ENCODE measurements around the gene TSC2.
A peak's percentile ranks its signal among the peaks of the same experiment; 100 is the strongest.

The TSC2 gene

DNA sequence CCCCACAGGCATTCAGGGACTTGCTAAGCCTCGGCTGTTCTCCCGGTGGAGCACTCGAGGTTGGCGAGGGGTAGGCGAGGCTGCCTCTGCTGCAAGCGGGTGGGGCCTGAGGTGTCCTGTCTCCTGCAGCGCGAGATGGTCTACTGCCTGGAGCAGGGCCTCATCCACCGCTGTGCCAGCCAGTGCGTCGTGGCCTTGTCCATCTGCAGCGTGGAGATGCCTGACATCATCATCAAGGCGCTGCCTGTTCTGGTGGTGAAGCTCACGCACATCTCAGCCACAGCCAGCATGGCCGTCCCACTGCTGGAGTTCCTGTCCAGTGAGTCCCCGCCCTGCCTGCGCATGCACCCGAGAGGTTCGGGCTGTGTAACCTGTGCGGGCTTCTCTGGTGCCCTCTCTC lies 26.3 kb downstream of the TSC2 start:
- DNase-seq, result no peak

- DNase-seq, result no peak
These were observed 27.8 kb downstream of the TSC2 start for GRCh38 chr16:2075631-2076030.

DNA sequence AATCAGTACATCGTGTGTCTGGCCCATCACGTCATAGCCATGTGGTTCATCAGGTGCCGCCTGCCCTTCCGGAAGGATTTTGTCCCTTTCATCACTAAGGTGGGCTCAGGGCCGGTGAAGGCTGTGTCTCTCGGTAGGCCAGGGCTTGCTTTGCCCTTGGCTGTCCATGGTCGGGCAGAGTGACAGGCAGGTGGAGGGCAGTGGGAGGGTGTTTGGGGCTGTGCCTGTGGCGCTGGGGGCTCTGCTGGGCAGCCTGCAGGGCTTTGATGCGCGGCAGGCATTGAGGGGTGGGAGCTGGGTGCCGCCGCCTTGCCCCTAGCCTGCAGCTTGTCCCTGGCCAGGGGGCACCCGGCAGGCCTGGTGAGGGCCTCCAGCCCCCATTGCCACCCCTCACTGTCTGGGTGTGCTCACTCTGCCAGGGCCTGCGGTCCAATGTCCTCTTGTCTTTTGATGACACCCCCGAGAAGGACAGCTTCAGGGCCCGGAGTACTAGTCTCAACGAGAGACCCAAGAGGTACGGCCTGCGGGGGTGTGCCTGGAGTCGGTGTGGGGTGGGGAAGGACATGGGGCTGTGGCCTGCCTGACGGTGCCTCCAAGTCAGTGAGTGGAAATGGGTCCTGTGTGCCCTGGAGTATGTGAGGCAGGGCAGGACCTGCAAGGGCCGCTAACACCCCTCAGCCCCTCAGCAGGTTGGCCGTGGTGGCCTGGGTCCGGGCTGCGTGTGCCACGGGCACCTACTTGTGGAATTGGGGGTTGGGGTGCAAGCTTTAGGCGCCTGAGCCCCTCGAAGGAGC lies 28.5 kb downstream of the TSC2 start:
- DNase-seq, result no peak

DNA sequence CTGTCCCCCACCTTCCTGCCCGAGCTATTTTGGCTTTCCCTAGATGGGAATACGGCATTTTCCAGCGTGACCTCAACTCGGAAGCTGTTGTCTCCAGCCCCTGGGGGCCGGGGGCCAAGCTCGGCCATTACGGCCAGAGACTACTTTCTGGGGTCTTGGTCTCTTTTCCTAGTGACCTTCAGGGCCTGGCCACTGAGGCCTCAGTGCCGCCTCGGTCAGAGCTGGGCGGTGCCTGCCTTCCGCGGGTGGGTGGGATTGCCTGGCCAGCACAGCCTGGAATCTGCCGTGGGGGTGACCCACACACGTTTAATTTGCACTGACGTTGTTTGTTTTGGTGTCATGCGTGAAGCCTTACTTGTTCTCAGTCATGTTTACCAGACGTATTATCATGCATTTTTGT lies 29.2 kb downstream of the TSC2 start:
- DNase-seq, result no peak

DNA sequence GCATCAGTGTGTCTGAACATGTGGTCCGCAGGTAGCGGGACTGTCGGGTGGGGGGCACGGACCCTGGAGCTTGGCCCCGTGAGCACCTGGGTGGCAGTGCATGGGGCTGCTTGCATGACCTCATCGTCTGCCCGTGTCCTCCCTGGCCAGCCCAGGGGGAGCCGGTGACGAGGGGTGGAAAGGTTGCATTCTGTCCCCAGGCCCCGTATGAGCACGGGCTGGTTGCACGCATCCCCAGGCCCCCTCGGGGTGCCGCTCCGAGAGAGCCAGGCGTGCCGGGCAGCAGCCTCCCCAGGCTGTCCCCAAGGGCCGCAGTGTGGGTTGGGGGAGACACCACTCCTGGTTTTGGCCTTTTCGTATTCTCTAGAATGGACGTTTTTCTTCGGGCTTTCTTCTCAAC lies 29.9 kb downstream of the TSC2 start:
- no peak for DNase-seq

- DNase-seq, result no peak
These were observed 30.3 kb downstream of the TSC2 start for GRCh38 chr16:2078096-2078495.

DNA sequence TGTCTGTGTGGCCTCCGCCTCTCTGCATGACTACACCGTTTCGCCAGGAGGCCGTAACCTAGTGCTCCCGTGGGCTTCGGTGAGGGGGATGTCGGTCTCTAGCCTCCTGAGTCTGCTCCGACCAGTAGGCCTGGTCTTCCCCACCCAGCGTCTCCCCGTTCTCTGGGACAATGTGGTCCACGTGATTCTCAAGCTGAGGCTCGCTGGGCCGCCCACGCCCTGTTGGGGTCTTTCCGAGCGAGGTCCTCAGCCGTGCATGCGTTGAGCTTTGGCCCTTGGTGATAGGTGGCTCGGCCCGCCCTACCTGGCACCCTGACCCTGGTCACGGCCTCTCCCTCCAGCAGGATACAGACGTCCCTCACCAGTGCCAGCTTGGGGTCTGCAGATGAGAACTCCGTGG lies 30.9 kb downstream of the TSC2 start:
- DNase-seq, result no peak

- DNase-seq, result no peak
These were observed 31.6 kb downstream of the TSC2 start for GRCh38 chr16:2079311-2079800.

DNA sequence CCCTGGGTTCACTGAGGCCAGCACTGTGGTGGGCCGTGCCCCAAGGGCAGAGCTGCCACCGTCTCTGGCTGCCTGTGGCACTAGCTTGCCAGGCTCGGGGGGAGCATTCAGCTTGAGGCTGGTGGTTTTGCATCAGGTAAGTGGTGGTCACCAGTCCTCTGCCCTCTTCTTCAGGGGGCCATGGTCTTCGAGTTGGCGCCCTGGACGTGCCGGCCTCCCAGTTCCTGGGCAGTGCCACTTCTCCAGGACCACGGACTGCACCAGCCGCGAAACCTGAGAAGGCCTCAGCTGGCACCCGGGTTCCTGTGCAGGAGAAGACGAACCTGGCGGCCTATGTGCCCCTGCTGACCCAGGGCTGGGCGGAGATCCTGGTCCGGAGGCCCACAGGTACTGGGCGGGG lies 32.2 kb downstream of the TSC2 start:
- no peak for DNase-seq

GRCh38 chr16:2081201-2082084 lies 33.7 kb downstream of the TSC2 start:
- no peak for DNase-seq

GRCh38 chr16:2082171-2082982 lies 34.6 kb downstream of the TSC2 start:
- peak; percentile 52 for DNase-seq

- DNase-seq, result no peak
These were observed 35.2 kb downstream of the TSC2 start for GRCh38 chr16:2082983-2083364.

DNA sequence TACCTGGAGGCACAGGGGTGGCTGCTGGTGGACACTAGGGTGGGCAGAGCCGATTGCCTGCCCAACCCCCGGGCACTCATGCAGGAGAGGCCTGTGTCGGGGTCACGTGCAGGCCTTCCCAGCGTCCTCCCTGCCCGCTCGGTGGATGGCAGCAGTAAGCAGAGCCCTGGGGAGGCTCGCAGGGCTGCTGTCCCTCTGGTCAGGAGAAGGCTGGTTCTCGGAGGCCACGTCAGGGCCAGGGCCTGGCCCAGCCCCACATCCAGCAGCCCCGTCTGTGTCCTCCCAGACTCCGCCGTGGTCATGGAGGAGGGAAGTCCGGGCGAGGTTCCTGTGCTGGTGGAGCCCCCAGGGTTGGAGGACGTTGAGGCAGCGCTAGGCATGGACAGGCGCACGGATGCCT lies 35.6 kb downstream of the TSC2 start:
- no peak for DNase-seq

DNA sequence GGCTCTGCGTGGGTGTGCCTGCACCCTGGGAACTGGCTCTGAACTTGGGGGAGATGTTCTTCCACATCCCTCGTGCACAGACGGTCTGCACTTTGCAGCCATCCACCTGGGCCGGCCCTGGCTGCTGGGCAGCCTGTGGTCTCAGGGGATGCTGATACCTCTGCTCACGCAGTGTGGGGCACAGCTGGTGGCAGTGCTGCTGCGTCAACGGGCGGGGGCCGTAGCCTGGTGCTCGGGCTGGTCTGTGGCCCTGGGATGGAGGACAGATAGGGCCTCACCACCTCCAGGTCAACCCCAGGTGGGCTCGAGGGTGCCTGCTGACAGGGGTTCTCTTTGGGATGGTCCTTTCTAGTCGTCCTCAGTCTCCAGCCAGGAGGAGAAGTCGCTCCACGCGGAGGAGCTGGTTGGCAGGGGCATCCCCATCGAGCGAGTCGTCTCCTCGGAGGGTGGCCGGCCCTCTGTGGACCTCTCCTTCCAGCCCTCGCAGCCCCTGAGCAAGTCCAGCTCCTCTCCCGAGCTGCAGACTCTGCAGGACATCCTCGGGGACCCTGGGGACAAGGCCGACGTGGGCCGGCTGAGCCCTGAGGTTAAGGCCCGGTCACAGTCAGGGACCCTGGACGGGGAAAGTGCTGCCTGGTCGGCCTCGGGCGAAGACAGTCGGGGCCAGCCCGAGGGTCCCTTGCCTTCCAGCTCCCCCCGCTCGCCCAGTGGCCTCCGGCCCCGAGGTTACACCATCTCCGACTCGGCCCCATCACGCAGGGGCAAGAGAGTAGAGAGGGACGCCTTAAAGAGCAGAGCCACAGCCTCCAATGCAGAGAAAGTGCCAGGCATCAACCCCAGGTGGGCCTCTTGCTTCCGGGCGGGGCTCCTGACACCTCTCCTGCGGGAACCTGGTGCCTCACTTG lies 36.3 kb downstream of the TSC2 start:
- no peak for DNase-seq

DNA sequence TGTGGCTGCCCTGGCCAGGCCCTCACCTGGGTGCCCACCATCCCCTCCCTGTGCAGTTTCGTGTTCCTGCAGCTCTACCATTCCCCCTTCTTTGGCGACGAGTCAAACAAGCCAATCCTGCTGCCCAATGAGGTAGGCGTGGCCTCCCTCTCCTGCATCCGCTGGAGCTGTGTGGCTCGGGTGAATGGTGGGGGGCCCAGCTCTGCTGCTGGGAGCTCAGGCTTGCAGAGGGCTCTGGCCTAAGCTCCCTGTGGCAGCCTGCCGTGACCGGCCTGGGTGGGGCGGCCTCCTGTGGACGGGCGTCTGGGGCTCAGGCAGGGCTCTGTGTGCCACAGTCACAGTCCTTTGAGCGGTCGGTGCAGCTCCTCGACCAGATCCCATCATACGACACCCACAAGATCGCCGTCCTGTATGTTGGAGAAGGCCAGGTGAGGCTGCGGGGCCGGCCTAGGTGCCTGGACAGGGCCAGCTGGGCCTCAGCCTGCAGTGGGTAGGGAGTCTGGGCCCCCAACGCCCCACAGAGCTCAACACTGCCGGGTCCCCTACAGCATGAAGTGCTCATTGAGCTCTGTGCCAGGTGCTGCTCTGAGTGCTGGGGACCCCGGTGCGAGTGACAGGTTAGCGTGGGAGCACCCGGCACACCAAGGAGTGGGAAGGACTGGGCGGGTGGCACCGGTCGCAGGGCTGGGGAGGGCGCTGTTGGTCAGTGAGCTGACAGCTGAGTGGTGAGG lies 37.3 kb downstream of the TSC2 start:
- DNase-seq, result no peak

DNA sequence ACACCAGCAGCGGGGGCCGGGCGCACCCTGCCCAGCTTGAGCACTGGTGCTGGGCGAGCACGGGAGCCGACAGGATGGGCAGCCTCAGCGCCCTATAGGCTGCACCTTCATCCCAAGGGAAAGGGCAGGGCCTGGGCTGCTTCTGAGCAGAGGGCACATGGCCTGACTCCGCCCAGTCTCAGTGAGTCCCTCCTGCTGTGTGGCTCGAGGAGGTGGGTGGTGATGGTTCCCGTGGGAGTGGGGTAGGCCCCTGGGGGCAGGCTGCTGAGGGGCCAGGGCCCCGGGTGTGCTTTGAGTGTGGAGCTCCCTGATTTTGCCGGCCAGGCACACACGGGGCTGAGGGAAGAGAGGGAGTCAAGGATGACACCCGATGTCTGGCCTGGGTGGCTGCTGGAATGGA lies 37.9 kb downstream of the TSC2 start:
- DNase-seq, result no peak

DNA sequence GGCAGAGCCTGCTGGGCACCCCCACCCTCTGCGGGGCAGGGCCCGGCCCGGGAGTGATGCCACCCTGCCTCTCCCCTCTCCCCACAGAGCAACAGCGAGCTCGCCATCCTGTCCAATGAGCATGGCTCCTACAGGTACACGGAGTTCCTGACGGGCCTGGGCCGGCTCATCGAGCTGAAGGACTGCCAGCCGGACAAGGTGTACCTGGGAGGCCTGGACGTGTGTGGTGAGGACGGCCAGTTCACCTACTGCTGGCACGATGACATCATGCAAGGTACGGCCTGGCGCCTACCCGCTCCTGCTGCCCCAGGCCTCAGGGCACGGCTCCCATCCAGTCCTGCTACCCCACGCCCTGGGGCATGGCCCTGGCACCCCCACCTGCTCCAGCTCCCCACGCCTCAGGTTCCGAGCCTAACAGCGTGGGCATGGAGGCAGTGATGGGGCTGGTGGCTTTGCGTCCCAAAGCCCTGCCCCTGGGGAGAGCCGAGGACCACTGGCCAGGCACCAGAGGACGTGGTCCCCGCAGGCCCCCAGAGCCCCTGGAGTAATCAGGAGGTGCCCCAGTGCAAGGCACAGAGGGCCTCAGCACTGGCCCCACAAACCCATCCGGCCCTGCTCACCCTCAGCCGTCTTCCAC lies 38.4 kb downstream of the TSC2 start:
- DNase-seq, result no peak

DNA sequence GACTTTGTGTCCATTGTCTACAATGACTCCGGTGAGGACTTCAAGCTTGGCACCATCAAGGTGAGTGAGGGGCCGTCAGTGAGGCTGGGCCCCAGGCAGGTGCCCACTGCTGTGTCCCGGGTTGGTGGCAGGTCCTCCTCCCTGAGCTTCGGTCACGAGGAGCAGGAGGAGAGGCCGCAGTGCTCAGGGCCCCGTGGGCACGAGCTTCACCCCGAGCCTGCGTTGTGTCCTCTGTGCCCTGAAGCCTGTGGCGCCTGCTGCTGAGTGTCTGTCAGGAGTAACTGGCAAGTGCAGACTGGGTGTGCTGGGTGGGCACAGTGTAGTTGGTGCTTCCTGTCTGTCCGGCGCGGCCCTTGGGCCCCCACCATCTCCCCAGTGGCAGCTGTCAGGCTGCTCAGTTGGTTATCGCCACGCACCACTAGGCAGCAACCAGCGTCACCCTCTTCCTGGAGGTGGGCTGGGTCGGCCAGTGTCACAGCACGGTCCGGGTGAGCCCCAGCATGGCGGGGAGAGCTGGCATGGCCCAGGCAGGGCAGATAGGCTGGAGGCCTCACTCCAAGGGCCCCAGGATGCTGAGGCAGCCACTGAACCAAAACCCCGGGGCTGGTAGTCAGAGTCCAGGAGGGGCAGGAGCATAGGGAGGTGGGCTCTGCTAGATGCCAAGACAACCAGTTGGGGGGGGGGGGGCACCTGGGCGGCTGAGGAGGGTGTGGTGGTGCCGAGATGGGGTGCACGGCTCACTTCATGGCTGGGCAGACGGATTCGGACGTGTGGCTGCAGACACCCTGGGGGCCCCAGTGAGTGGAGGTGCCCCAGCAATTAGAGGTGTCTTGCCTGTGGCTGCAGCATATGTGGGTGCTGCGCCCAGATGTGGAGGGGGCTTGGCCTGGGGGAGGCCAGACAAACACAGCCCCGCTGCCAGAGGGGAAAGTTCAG lies 39.3 kb downstream of the TSC2 start:
- no peak for DNase-seq

DNA sequence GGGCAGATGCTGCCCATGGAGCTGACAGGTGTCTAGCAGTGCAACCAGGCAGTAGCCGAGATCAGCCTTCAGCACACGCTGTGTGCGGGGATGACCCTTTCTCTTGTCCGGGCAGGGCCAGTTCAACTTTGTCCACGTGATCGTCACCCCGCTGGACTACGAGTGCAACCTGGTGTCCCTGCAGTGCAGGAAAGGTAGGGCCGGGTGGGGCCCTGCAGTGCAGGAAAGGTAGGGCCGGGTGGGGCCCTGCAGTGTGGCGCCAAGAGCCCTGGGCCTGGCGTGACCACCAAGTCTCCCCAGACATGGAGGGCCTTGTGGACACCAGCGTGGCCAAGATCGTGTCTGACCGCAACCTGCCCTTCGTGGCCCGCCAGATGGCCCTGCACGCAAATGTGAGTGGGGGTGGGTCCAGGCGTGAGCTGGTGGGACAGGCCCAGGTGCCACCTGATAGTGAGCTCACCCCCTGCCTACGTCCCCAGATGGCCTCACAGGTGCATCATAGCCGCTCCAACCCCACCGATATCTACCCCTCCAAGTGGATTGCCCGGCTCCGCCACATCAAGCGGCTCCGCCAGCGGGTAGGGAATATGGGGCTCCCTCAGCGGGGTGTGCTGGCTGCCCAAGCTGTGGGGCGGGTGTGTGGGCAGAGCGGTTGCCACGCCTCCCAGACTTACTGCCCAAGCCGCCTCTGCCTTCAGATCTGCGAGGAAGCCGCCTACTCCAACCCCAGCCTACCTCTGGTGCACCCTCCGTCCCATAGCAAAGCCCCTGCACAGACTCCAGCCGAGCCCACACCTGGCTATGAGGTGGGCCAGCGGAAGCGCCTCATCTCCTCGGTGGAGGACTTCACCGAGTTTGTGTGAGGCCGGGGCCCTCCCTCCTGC lies 40.2 kb downstream of the TSC2 start:
- DNase-seq, result no peak

All from NCI-H2029 (cell line).